Hematopoietic multipotent progenitor cell treated with erythropoietin and hydrocortisone succinate and interleukin-3 and kit ligand, for 17 days (in vitro differentiated cells): ENCODE results near the gene GLIS1.

ENCODE experiments used
- DNase-seq: peaks from one replicate; pipeline ENCODE4 v3.0.0-alpha.2; 2015; ENCODE audit warnings: low spot score

Gene GLIS1

GRCh38 chr1:53592521-53592982, 146.4 kb downstream of the GLIS1 start:
- no peak for DNase-seq

GRCh38 chr1:53591924-53592323, 147.0 kb downstream of the GLIS1 start:
- DNase-seq, result no peak

GRCh38 chr1:53590531-53591515, 148.1 kb downstream of the GLIS1 start:
- DNase-seq, result no peak

- DNase-seq, result no peak
Measured at GRCh38 chr1:53590104-53590503, 148.9 kb downstream of the GLIS1 start.

- DNase-seq, result no peak
Measured at GRCh38 chr1:53589043-53589887, 149.7 kb downstream of the GLIS1 start.

- DNase-seq, result no peak
Measured at GRCh38 chr1:53588053-53588779, 150.7 kb downstream of the GLIS1 start.

- no peak for DNase-seq
Measured at GRCh38 chr1:53587252-53587988, 151.5 kb downstream of the GLIS1 start.

- no peak for DNase-seq
Measured at GRCh38 chr1:53586765-53587164, 152.2 kb downstream of the GLIS1 start.

- DNase-seq, result no peak
Measured at GRCh38 chr1:53585565-53585964, 153.4 kb downstream of the GLIS1 start.

GRCh38 chr1:53585129-53585528, 153.8 kb downstream of the GLIS1 start:
- no peak for DNase-seq

- DNase-seq, result no peak
Measured at GRCh38 chr1:53584777-53585107, 154.2 kb downstream of the GLIS1 start.

GRCh38 chr1:53583868-53584776, 154.8 kb downstream of the GLIS1 start:
- no peak for DNase-seq

GRCh38 chr1:53583021-53583867, 155.7 kb downstream of the GLIS1 start:
- DNase-seq, result no peak

GRCh38 chr1:53582211-53583020, 156.5 kb downstream of the GLIS1 start:
- no peak for DNase-seq

- DNase-seq, result no peak
Measured at GRCh38 chr1:53581476-53581875, 157.5 kb downstream of the GLIS1 start.

- DNase-seq, result no peak
Measured at GRCh38 chr1:53580739-53581475, 158.1 kb downstream of the GLIS1 start.

GRCh38 chr1:53580009-53580400, 159.0 kb downstream of the GLIS1 start:
- no peak for DNase-seq
